GM23338 (cell line): ENCODE measurements around the gene ANKUB1. TPM values are rescaled to one million over a fixed set of nuclear protein-coding genes. Genes with fewer than 3 reads are reported as not detected.

Experiments used
- ATAC-seq: fragments of 200-7000 bp; cut with Tn5 transposase; 3 replicates; pipeline ENCODE4 v1.9.1; 2020
- DNase-seq: peaks from one replicate; pipeline ENCODE4 v3.0.0-alpha.2; 2015; ENCODE audit warnings: low spot score
- H2AFZ ChIP-seq: fragments of 200-600 bp; sonication (generic); 2 replicates; pipeline ENCODE4 v1.8.0; 2016; ENCODE audit warnings: antibody characterized with exemption, mild to moderate bottlenecking, moderate library complexity
- H3F3A ChIP-seq: fragments of 200-600 bp; sonication (generic); replicated peaks from 2 replicates; pipeline ENCODE4 v1.8.0; 2017; ENCODE audit warnings: antibody characterized with exemption, mixed run types, low read depth
- H3K27ac ChIP-seq: fragments of 200-600 bp; sonication (generic); 2 replicates; pipeline ENCODE4 v1.6.1; 2016; ENCODE audit warnings: low read depth
- H3K27me3 ChIP-seq: fragments of 200-600 bp; sonication (generic); 2 replicates; pipeline ENCODE4 v1.8.0; 2016; ENCODE audit warnings: mild to moderate bottlenecking, mixed run types, moderate library complexity; ENCODE audit not compliant: insufficient read depth
- H3K36me3 ChIP-seq: fragments of 200-600 bp; sonication (generic); 2 replicates; pipeline ENCODE4 v1.8.0; 2016; ENCODE audit warnings: mild to moderate bottlenecking; ENCODE audit not compliant: insufficient read depth
- H3K4me1 ChIP-seq: fragments of 200-600 bp; sonication (generic); 2 replicates; pipeline ENCODE4 v1.8.0; 2016; ENCODE audit warnings: mild to moderate bottlenecking, moderate library complexity; ENCODE audit not compliant: insufficient read depth
- H3K4me2 ChIP-seq: fragments of 200-600 bp; sonication (generic); 2 replicates; pipeline ENCODE4 v1.7.1; 2017; ENCODE audit warnings: mixed run types
- H3K4me3 ChIP-seq: fragments of 200-600 bp; sonication (generic); 2 replicates; pipeline ENCODE4 v1.6.1; 2016; ENCODE audit warnings: mixed run types
- H3K79me2 ChIP-seq: fragments of 200-600 bp; sonication (generic); replicated peaks from 2 replicates; pipeline ENCODE4 v1.8.0; 2017; ENCODE audit warnings: mild to moderate bottlenecking; ENCODE audit not compliant: insufficient read depth
- H3K9me2 ChIP-seq: fragments of 200-600 bp; sonication (generic); 2 replicates; pipeline ENCODE4 v1.8.0; 2017; ENCODE audit not compliant: insufficient read depth
- H4K20me1 ChIP-seq: fragments of 200-600 bp; sonication (generic); replicated peaks from 2 replicates; pipeline ENCODE4 v1.8.0; 2017; ENCODE audit warnings: mild to moderate bottlenecking; ENCODE audit not compliant: insufficient read depth
- H3K27ac Mint-ChIP-seq: 2 replicates; pipeline ENCODE4 v1.8.0; 2020; ENCODE audit warnings: inconsistent platforms, mild to moderate bottlenecking, moderate library complexity, mixed read lengths
- H3K27me3 Mint-ChIP-seq: 3 replicates; pipeline ENCODE4 v1.8.0; 2022; ENCODE audit warnings: low read depth, mild to moderate bottlenecking, moderate library complexity, mixed read lengths, inconsistent platforms; ENCODE audit not compliant: insufficient read depth, poor library complexity
- H3K36me3 Mint-ChIP-seq: 3 replicates; pipeline ENCODE4 v1.8.0; 2021; ENCODE audit warnings: low read depth, mild to moderate bottlenecking, inconsistent platforms, moderate library complexity, mixed read lengths
- H3K4me1 Mint-ChIP-seq: 3 replicates; pipeline ENCODE4 v1.8.0; 2020; ENCODE audit warnings: mild to moderate bottlenecking, inconsistent platforms, mixed read lengths
- H3K4me3 Mint-ChIP-seq: 3 replicates; pipeline ENCODE4 v1.8.0; 2021; ENCODE audit warnings: moderate library complexity, mild to moderate bottlenecking, inconsistent platforms, mixed read lengths
- H3K9me3 Mint-ChIP-seq: 3 replicates; pipeline ENCODE4 v1.8.0; 2020; ENCODE audit warnings: moderate library complexity, mild to moderate bottlenecking, inconsistent platforms, mixed read lengths
- CREB1 ChIP-seq: fragments of 250-450 bp; sonication (Bioruptor Pico); IDR thresholded peaks from 2 replicates; pipeline ENCODE4 v1.5.0; 2020; ENCODE audit warnings: low read depth, mild to moderate bottlenecking, moderate library complexity
- CTCF ChIP-seq, 2 experiments: fragments of 200-600 bp in 1 of 2; sonication (generic) in 1 of 2; conservative IDR thresholded peaks; 2 replicates each; pipeline versions ENCODE4 v1.5.1 to v1.6.1; 2016 to 2017; ENCODE audit warnings: antibody characterized with exemption in 2 of 2, low read depth in 2 of 2, mild to moderate bottlenecking in 2 of 2, moderate library complexity in 1 of 2
- ETS1 ChIP-seq: IDR thresholded peaks from 2 replicates; pipeline ENCODE4 v1.6.1; 2016; ENCODE audit warnings: antibody characterized with exemption
- EZH2 ChIP-seq: fragments of 200-600 bp; sonication (generic); IDR thresholded peaks from one replicate; pipeline ENCODE4 v1.8.0; 2017; ENCODE audit warnings: antibody characterized with exemption, mild to moderate bottlenecking, low read depth; ENCODE audit not compliant: unreplicated experiment
- EZH2phosphoT487 ChIP-seq: fragments of 200-600 bp; sonication (generic); IDR thresholded peaks from one replicate; pipeline ENCODE4 v1.8.1; 2018; ENCODE audit warnings: antibody characterized with exemption; ENCODE audit not compliant: unreplicated experiment
- JUNB ChIP-seq: IDR thresholded peaks from one replicate; pipeline ENCODE4 v1.6.1; 2016; ENCODE audit warnings: antibody characterized with exemption; ENCODE audit not compliant: unreplicated experiment
- NANOG ChIP-seq: IDR thresholded peaks from 2 replicates; pipeline ENCODE4 v1.6.1; 2016; ENCODE audit warnings: antibody characterized with exemption, borderline replicate concordance
- POLR2AphosphoS5 ChIP-seq: IDR thresholded peaks from 2 replicates; pipeline ENCODE4 v1.6.1; 2016; ENCODE audit warnings: antibody characterized with exemption, low read depth
- REST ChIP-seq: IDR thresholded peaks from one replicate; pipeline ENCODE4 v1.6.1; 2018; ENCODE audit warnings: antibody characterized with exemption; ENCODE audit not compliant: unreplicated experiment
- STAT1 ChIP-seq: IDR thresholded peaks from one replicate; pipeline ENCODE4 v1.6.1; 2016; ENCODE audit warnings: antibody characterized with exemption; ENCODE audit not compliant: unreplicated experiment
- ZNF114 ChIP-seq: fragments of 250-450 bp; sonication (Bioruptor Pico); IDR thresholded peaks from 2 replicates; pipeline ENCODE4 v1.5.0; 2020; ENCODE audit warnings: mild to moderate bottlenecking, moderate library complexity
- ZNF331 ChIP-seq: fragments of 250-450 bp; sonication (Bioruptor Pico); IDR thresholded peaks from 2 replicates; pipeline ENCODE4 v1.5.0; 2020; ENCODE audit warnings: low read depth, mild to moderate bottlenecking, moderate library complexity
- ZNF462 ChIP-seq: fragments of 250-450 bp; sonication (Bioruptor Pico); IDR thresholded peaks from 2 replicates; pipeline ENCODE4 v1.5.0; 2020; ENCODE audit warnings: mild to moderate bottlenecking, moderate library complexity
- polyA plus RNA-seq: library from polyadenylated mRNA; unstranded; fragments of >200 nt; fragmentation: Nextera tagmentation; extraction: Ambion mirVana; gene quantifications from 2 replicates; pipeline ENCODE4 v1.2.1, GENCODE V29; 2016
- total RNA-seq: library from RNA; depleted of rRNA; stranded (reverse); fragments of >200 nt; shearing (Covaris generic); gene quantifications from 2 replicates; pipeline ENCODE4 v1.2.3, GENCODE V29; 2014

ANKUB1 gene
- total and polyA plus RNA-seq, 2 experiments from 2014 or later: not detected

- TF ChIP-seq POLR2AphosphoS5: no peak
- no peak for TF ChIP-seq ETS1
- no peak for TF ChIP-seq NANOG
- TF ChIP-seq EZH2phosphoT487: no peak
- TF ChIP-seq ZNF462 (CRISPR knock-in tag): no peak
- TF ChIP-seq ZNF114: no peak
- TF ChIP-seq JUNB: no peak
- no peak for TF ChIP-seq STAT1
- TF ChIP-seq EZH2: no peak
- TF ChIP-seq CTCF (conservative IDR thresholded peaks at IDR 0.05; ENCODE audit: low read depth in 2 of 2): no peak
- no peak for TF ChIP-seq CREB1 (CRISPR knock-in tag)
- no peak for TF ChIP-seq REST
- TF ChIP-seq ZNF331 (CRISPR knock-in tag): no peak
Measured at GRCh38 chr3:149831321-149831720, 39.0 kb upstream of the ANKUB1 start.

More at GRCh38 chr3:149831321-149831720, 39.0 kb upstream of the ANKUB1 start:
- no peaks in the 10 kb centered on the region for H4K20me1 ChIP-seq
- no peak overlapping the region for H3K4me3 ChIP-seq
- no peaks in the 10 kb centered on the region for H3K9me2 ChIP-seq
- no peaks in the 10 kb centered on the region for H3K27me3 Mint-ChIP-seq
- DNase-seq (no peak), ATAC-seq (no peak)
- H3K4me1 ChIP-seq: peaks cover 1% of the 10 kb centered on the region; the same call in 1 of the 2 replicates
- H3K4me2 ChIP-seq: no peak overlapping the region
- no peak overlapping the region for H3K27ac Mint-ChIP-seq
- peaks cover 94% of the 10 kb centered on the region for H3K79me2 ChIP-seq
- no peak overlapping the region for H2AFZ ChIP-seq
- peaks cover 41% of the 10 kb centered on the region for H3K36me3 ChIP-seq
- no peak overlapping the region for H3K27ac ChIP-seq
- no peak overlapping the region for H3K4me3 Mint-ChIP-seq
- H3K36me3 Mint-ChIP-seq: peaks cover 78% of the 10 kb centered on the region
- no peaks in the 10 kb centered on the region for H3K27me3 ChIP-seq
- no peaks in the 10 kb centered on the region for H3F3A ChIP-seq
- peaks cover 2% of the 10 kb centered on the region; the same call in 2 of the 3 replicates for H3K4me1 Mint-ChIP-seq
- peaks cover 73% of the 10 kb centered on the region for H3K9me3 Mint-ChIP-seq
